Transverse colon (tissue), 4 donors: Measurements from ENCODE around the gene GDF7. TPM values are rescaled to one million over a fixed set of nuclear protein-coding genes. Genes with fewer than 3 reads are reported as not detected.

Experiments used
- DNase-seq: peaks from one replicate; pipeline ENCODE4 v3.0.0-alpha.2; 2019
- H3K27ac ChIP-seq, 4 donors: fragments of 200-600 bp; sonication (generic); 2 replicates each; pipeline ENCODE4 v1.5.1; 2016 to 2018; ENCODE audit warnings: inconsistent platforms in 4 of 4
- H3K27me3 ChIP-seq: fragments of 200-600 bp; sonication (generic); 2 replicates; pipeline ENCODE4 v1.5.1; 2017; ENCODE audit warnings: inconsistent platforms
- H3K36me3 ChIP-seq, 4 donors: fragments of 200-600 bp; sonication (generic); 2 replicates each; pipeline ENCODE4 v1.5.1; 2017 to 2019; ENCODE audit warnings: inconsistent platforms in 4 of 4
- H3K4me1 ChIP-seq, 4 donors: fragments of 200-600 bp; sonication (generic); 2 replicates each; pipeline ENCODE4 v1.5.1; 2017 to 2020; ENCODE audit warnings: inconsistent platforms in 4 of 4
- H3K4me3 ChIP-seq, 4 donors: fragments of 200-600 bp; sonication (generic); 1 replicate in 1 of 4; 2 replicates in 3 of 4; pipeline versions ENCODE4 v1.5.1 to v1.6.1; 2017 to 2019; ENCODE audit warnings: inconsistent platforms in 4 of 4
- H3K9me3 ChIP-seq, 2 donors: fragments of 200-600 bp; sonication (generic); 2 replicates each; pipeline ENCODE4 v1.5.1; 2017 to 2019; ENCODE audit warnings: inconsistent platforms in 2 of 2
- CTCF ChIP-seq, 5 experiments: fragments of 200-600 bp in 3 of 5; fragments of 450-650 bp in 2 of 5; sonication (generic) in 3 of 5; IDR thresholded peaks; 1 replicate in 2 of 5; 2 replicates in 3 of 5; pipeline ENCODE4 v1.5.1; 2016 to 2017; ENCODE audit warnings: antibody characterized with exemption in 5 of 5, inconsistent platforms in 3 of 5, mild to moderate bottlenecking in 2 of 5, moderate library complexity in 1 of 5
- EP300 ChIP-seq: sonication (generic); formaldehyde crosslinking; IDR thresholded peaks from one replicate; pipeline ENCODE4 v1.6.1; 2017; ENCODE audit warnings: antibody characterized with exemption, low read depth
- POLR2A ChIP-seq: fragments of 450-650 bp; IDR thresholded peaks from one replicate; pipeline ENCODE4 v1.6.1; 2016; ENCODE audit warnings: antibody characterized with exemption, mild to moderate bottlenecking, moderate library complexity
- POLR2AphosphoS5 ChIP-seq, 3 donors: sonication (generic); formaldehyde crosslinking; IDR thresholded peaks; one replicate each; pipeline ENCODE4 v1.6.1; 2016; ENCODE audit warnings: antibody characterized with exemption in 3 of 3
- WGBS, 2 donors: methylation state at CpG; one replicate each; pipeline ENCODE4 v1.1.5; 2018; ENCODE audit warnings: low coverage in 1 of 2; 5-methylcytosine and 5-hydroxymethylcytosine counted together
- in situ Hi-C, 4 donors: fragments of 200-750 bp; cut with MboI; loops; one replicate each; pipeline versions ENCODE4 v1.15.0 to v1.15.1; 2017; ENCODE audit warnings: low sequenced_read_pairs in 3 of 4, low pct_ligation_motif_present in 1 of 4, low pct_unique_long_range_greater_than_20kb in 1 of 4
- intact Hi-C: fragments of 100-400 bp; cut with DNase I; formaldehyde crosslinking; loops from one replicate; pipeline ENCODE4 v1.15.1; 2023; ENCODE audit warnings: low total_unique reads
- total RNA-seq, 4 donors: library from RNA; depleted of rRNA; stranded (reverse); fragments of >200 nt; gene quantifications; one replicate each; pipeline ENCODE4 v1.1.0, GENCODE V29; 2016

GDF7 gene
- total RNA-seq, 4 donors from 2014 or later = 0.20 to 1.1 (median 0.58) TPM

GRCh38 chr2:20657522-20658235 lies 9.3 kb upstream of the GDF7 start:
- no peak overlapping the region for H3K4me3 ChIP-seq
- in situ Hi-C loops = loop anchor here in 3 of 4 donors (25.0 kb wide), 1 partner anchor 455 kb away; the partner anchor contains the start of gene TDRD15 (in 3 of the 3)
- intact Hi-C loops = no loop called here
- no peaks in the 10 kb centered on the region for H3K9me3 ChIP-seq
- H3K27me3 ChIP-seq = peaks cover 26% of the 10 kb centered on the region
- TF ChIP-seq EP300 (no peak), POLR2A (no peak), CTCF (IDR thresholded peaks at IDR 0.05) (no peak), POLR2AphosphoS5 (IDR thresholded peaks at IDR 0.05) (no peak)
- H3K27ac ChIP-seq = no peak overlapping the region
- H3K4me1 ChIP-seq = peaks cover 0 to 7% (median 0%) of the 10 kb centered on the region in 4 donors
- 72 to 75% methylated on average over 2 to 4 of the region's 4 CpGs for WGBS, 2 donors
- H3K36me3 ChIP-seq = no peaks in the 10 kb centered on the region
- DNase-seq = no peak

DNA sequence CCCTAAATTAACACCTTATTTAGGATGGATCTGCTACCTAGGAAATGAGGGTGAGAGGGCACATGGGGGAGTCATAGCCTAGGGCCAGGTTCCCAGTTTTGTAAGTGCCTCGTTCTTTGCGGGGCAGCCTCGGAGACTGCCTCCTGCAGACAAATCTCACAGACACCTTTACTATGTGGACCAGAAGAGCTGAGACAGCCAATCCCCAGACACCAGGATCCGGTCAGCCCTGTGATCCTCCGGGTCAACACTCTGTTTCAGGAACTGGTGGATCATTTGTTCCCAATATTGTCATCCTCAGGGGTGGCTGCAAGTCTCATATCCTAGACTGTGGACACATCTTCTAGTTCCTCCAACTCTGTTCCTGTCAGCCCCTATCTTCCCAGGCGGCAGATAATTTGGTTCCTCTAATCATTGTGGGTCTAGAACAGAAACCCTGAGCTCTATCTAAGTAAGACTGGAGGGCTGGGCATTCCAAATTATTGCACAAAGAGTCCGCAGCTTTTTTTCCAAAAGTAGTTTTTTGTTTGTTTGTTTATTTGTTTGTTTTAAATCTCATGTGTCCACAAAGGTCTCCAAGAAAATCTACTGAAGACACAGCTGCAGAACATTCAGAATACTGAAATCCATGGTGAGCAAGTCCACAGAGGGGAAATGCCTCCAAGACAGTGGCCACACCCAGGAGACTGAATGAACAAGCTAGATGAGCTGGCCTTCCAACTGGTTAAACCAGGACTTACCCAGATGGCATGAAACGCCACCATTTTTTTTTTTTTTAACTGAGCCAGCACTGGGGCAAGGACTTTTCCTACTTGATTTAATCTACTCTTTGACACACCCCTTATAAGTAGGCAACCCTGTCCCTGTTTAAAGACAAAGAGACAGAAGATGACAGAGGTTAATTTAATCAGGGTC lies 6.2 kb upstream of the GDF7 start:
- intact Hi-C loops (no loop called here), in situ Hi-C loops (loop anchor here (5.0 to 25.0 kb wide), 3 partner anchors 302 to 452 kb away; partner anchors contain the start of gene TDRD15 (in 3 of the 4))
- 36 to 49% methylated on average over 2 to 8 of the region's 8 CpGs for WGBS, 2 donors
- H3K4me1 ChIP-seq = peaks cover 6 to 13% (median 7%) of the 10 kb centered on the region in 4 donors
- no peak overlapping the region for H3K27ac ChIP-seq
- peaks cover 57% of the 10 kb centered on the region for H3K27me3 ChIP-seq
- H3K9me3 ChIP-seq = no peaks in the 10 kb centered on the region
- no peaks in the 10 kb centered on the region for H3K36me3 ChIP-seq
- no peak for DNase-seq
- TF ChIP-seq POLR2A = no peak
- TF ChIP-seq POLR2AphosphoS5 (IDR thresholded peaks at IDR 0.05) = no peak
- TF ChIP-seq EP300 = no peak
- TF ChIP-seq CTCF (IDR thresholded peaks at IDR 0.05) = no peak
- no peak overlapping the region for H3K4me3 ChIP-seq

DNA sequence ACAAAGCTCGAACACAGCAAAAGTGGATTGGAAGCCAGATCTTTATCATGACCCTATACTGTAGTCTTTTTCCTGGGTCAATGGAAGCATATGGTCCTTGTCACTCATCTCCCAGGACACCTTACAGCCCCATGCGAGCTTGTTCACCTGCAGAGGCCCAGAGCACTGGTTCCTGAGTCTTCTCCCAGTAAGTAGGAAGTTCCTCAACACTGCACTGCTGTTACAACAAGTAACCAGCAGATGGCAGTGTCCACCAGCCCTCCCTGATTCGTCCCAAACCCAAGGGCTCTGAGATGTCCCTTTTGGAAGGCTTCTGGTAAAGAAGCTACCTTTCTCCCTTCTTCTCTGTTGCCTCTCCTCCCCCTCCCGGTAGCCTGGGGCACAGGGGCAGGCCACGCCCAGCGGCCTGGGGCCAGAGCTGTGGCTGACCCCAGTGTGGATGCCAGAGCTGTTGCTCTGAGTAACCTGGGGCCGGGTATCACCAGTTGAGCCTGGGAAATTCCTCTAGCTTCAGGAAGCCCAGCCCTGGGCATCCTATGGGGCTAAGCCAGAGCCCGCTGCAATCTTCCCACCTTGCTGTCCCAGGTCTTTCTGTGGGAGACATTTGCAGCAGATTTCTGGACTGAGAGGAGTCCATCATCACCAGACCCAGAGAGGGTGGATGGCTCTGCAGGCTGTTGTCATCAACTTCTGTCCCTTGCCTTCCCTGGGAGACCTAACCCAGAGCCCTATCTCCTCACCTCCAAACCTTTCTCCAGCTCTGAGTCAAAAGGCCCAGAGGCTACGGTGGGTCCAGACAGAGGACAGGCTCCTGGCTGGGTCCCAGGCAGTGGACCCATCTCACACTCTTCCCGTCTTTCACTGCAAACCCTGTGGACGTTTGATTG lies 5.3 kb upstream of the GDF7 start:
- Histone ChIP-seq H3K4me3 (no peak overlapping the region), H3K9me3 (no peaks in the 10 kb centered on the region), H3K27me3 (peaks cover 66% of the 10 kb centered on the region), H3K36me3 (no peaks in the 10 kb centered on the region), H3K4me1 (peaks cover 15 to 22% (median 16%) of the 10 kb centered on the region in 4 donors), H3K27ac (no peak overlapping the region)
- no peak for TF ChIP-seq POLR2AphosphoS5 (IDR thresholded peaks at IDR 0.05)
- peak; percentile 93 to 99 (median 96) for TF ChIP-seq CTCF (IDR thresholded peaks at IDR 0.05)
- in situ Hi-C loops (loop anchor here (5.0 to 25.0 kb wide), 3 partner anchors 301 to 451 kb away; partner anchors contain the start of gene TDRD15 (in 3 of the 4)), intact Hi-C loops (no loop called here)
- DNase-seq = peak; percentile 73
- whole genome bisulfite sequencing, 2 donors = 32 to 53% methylated on average over 4 to 10 of the region's 11 CpGs
